Epithelial cell of esophagus (primary cell): ENCODE results near the gene NELL2.
"Not testable (repeated sequence)": the region's sequence is repeated elsewhere in the genome, so short reads cannot be mapped to it uniquely, and the experiment has no call there.

Experiments used
- DNase-seq: peaks from one replicate; pipeline ENCODE4 v3.0.0; 2010; ENCODE audit warnings: low read depth
- H3K4me3 ChIP-seq: 2 replicates; pipeline ENCODE4 v1.5.1; 2011; ENCODE audit warnings: mild to moderate bottlenecking, low read length, control low read depth
- TF ChIP-seq, protein P1 (sequence below): IDR thresholded peaks from 2 replicates; pipeline ENCODE4 v1.5.1; 2011; ENCODE audit warnings: low read depth, mild to moderate bottlenecking, low read length, control low read depth, inconsistent platforms; ENCODE audit not compliant: insufficient read depth; ENCODE audit errors: missing control alignments

Gene NELL2

DNA sequence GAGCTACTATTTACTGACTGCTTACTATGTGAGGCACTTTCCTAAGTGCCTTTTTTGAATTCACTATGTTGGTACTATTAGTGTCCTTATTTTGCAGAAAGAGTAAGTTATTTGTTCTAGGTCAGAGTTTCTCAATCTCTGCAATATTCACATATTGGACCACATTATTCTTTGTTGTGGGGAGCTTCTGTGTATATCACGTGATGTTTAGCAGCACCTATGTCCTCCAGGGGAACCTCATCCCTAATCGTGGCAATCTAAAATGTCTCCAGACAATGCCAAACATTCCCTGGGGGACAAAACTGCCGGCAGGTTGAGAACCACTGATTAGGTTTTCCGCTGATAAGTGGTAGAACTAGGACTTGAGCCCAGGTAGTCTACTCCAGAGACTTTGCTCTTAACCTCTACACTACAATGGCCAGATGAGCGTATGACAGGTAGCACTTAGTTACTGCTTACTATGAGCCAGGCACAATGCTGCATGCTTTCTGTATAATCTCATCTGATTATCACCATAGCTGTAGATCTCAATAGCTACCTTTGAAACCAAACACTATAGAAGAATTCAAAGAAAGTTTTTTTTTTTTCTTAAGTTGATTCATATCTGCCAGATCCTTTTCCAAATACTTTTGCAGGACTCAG is 38.9 kb downstream of the NELL2 start:
- H3K4me3 ChIP-seq: no peak overlapping the region
- TF ChIP-seq, protein P1, sequence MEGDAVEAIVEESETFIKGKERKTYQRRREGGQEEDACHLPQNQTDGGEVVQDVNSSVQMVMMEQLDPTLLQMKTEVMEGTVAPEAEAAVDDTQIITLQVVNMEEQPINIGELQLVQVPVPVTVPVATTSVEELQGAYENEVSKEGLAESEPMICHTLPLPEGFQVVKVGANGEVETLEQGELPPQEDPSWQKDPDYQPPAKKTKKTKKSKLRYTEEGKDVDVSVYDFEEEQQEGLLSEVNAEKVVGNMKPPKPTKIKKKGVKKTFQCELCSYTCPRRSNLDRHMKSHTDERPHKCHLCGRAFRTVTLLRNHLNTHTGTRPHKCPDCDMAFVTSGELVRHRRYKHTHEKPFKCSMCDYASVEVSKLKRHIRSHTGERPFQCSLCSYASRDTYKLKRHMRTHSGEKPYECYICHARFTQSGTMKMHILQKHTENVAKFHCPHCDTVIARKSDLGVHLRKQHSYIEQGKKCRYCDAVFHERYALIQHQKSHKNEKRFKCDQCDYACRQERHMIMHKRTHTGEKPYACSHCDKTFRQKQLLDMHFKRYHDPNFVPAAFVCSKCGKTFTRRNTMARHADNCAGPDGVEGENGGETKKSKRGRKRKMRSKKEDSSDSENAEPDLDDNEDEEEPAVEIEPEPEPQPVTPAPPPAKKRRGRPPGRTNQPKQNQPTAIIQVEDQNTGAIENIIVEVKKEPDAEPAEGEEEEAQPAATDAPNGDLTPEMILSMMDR: no peak
- no peak for DNase-seq

DNA sequence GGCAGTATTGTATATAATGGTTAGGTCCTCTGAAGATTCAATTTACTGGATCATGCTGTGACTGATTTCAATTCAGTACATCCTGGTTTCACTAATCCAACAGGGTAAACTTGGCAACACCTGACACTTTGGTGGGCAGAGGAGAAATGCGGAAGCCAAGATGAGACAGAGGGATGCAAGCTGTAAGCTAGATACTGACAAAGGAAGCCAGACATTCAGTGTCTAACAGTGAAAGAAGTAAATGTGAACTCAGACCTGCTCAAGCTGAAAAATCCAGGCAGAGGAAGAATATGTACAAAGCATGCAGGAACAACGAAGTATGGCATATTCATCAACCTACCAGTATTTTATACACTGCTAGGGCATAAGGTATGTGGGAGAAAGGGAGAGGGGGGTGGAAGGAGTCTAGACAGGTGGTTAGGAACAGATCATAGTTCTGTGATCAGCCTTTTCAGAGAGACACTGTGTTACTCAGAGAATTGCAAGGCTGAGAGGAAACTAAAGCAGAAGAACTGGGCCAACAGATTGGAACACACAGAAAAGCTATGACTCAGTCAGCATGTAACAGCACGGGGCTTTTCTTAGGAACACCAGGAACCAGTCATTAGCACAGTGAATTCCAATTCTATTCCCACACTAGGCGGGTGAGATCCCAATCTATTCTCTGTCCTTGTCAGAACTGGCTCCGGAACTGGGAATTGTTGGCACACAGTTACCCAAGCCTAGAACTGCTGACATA is 40.3 kb downstream of the NELL2 start:
- no peak overlapping the region for H3K4me3 ChIP-seq

DNA sequence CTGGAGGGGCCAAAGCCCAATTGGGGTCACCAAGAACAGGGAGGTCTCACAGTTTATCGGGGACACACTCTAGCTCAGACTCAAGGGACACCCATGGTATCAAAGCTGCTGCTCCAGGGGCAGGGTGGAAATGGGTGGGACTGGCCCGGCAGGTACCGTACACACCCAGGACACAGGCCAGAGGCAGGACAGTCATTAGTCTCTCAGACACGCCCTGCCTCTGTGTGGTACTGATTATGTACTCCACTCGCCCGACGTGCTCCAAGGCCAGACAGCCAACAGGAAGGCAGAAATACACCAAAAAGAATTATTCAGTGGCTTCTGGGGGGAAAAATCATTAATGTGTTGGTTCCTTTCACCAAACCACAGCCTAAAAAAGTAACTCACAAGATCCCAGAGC is 41.1 kb downstream of the NELL2 start:
- peak; percentile 21 for DNase-seq
- H3K4me3 ChIP-seq: not testable (repeated sequence)

More for the DNA sequence above, 40.3 kb downstream of the NELL2 start:
- TF ChIP-seq, protein P1: no peak
- peak; percentile 72 for DNase-seq

DNA sequence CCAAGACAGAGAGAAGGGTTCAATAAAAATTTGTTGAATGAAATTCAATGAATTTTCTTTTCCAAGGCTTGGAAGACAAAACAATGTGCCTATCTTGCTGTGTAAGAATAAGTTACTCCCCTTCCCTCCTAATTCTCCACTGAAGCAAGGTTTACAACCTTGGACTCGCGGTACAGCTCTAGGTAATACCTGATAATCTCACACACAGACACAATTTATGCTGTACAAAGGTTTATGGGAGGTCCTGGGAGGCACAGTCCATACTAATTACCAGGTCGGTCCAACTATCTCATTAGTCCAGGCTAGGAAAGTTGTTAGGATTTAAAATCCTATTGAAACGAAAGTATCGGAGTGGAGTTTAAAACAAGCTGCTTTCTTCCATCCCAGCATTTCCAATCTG is 42.6 kb downstream of the NELL2 start:
- TF ChIP-seq, protein P1: no peak
- H3K4me3 ChIP-seq: no peak overlapping the region
- DNase-seq: no peak

DNA sequence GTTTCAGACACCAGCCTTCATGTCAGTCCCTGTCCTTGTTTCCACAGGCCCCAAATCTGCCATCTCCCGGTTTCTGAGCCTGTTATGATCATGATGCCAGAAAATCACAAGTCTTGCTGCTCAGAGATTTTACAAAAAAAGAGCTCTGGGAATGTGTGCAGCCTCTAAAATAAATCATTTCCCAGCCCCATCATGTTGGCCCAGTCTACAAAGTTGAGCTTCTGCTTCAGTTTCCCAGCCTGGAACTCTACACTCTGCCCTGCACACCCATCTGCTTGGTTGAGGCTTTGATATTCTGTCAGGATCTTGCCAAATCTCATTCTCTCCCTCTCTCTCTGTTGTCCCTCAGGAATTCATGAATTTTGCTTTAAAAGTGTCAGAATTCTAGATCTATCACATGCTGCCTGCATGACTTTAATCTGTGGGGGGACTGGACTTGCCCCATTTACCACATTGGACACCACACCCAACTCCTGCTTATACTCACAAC is 45.5 kb downstream of the NELL2 start:
- no peak for DNase-seq
- TF ChIP-seq, protein P1: no peak
- H3K4me3 ChIP-seq: no peak overlapping the region

DNA sequence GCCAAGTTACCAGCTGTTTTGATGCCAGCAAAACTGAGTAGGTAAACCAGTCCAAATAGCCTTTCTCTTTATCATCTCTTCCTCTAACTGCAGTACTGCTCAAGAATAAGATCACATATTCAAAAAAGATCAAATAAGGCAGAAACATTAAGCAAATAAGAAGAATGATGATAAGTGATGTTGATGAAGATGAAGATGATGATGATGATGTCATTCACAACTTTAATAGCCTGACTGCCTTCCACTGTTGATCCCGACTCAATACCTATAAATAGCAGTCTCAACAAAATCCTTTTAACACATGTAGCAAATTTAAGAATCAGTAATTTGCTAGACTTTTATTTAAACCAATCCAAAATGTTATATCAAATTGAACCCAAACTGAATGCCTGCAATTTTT is 47.1 kb downstream of the NELL2 start:
- TF ChIP-seq, protein P1: no peak
- no peak for DNase-seq
- H3K4me3 ChIP-seq: no peak overlapping the region

DNA sequence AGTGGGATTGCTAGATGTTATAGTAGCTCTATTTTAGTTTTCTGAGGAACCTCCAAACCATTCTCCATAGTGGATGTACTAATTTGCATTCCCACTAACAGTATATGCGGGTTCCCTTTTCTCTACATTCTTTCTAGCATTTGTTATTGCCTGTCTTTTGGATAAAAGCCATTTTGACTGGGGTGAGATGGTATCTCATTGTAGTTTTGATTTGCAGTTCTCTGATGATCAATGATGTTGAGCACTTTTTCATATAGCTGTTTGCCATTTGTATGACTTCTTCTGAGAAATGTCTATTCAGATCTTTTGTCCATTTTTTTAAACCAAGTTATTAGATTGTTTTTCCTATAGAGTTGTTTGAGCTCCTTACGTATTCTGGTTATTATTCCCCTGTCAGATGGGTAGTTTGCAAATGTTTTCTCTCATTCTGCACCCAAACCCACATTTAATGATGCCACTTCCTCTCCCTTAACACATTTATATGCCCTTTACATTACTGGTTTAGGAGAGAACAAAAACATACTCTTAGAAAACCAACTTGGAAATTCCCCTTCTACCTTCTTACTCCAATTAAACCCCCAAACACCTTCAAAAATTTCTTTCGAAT is 48.2 kb downstream of the NELL2 start:
- DNase-seq: no peak
- no peak overlapping the region for H3K4me3 ChIP-seq
- TF ChIP-seq, protein P1: no peak

DNA sequence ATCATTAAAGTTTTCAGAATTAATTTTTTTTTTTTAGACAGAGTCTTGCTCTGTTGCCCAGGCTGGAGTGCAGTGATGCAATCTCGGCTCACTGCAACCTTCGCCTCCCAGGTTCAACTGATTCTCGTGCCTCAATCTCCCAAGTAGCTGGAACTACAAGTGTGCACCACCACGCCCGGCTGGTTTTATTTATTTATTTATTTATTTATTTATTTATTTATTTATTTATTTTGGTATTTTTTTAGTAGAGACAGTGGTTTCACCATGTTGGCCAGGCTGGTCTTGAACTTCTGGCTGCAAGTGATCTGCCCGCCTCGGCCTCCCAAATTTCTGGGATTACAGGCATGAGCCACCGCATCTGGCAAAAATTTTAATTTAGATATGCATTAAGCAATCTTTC is 54.4 kb downstream of the NELL2 start:
- not testable (repeated sequence) for H3K4me3 ChIP-seq, DNase-seq
